Caco-2 (cell line): ENCODE data around the gene TRIO. TPM values are rescaled to one million over a fixed set of nuclear protein-coding genes. Genes with fewer than 3 reads are reported as not detected.

Experiments
- BruUV-seq: library from RNA; stranded (reverse); fragments of 400-500 nt; replicated peaks from 2 replicates; lab custom pipeline; 2021; lab: Mats Ljungman, UMichigan
- CTCF ChIA-PET: fragments of 300-600 bp; sonication (Branson Sonifier 250); formaldehyde crosslinking; loops from one replicate; lab custom pipeline; 2022; ENCODE audit warnings: antibody characterized with exemption; lab: Charles Lee
- POLR2A ChIA-PET: fragments of 300-600 bp; sonication (Branson Sonifier 250); formaldehyde crosslinking; loops from one replicate; lab custom pipeline; 2022; ENCODE audit warnings: antibody characterized with exemption; lab: Charles Lee
- DNase-seq, 2 experiments: peaks; one replicate each; pipeline versions ENCODE4 v3.0.0 to v3.0.0-alpha.2; 2020 to 2022
- H3K27me3 ChIP-seq: replicated peaks from 2 replicates; pipeline ENCODE4 v1.6.0; 2011; ENCODE audit warnings: low read length; ENCODE audit not compliant: control insufficient read depth, insufficient read depth
- H3K36me3 ChIP-seq: 2 replicates; pipeline ENCODE4 v1.5.1; 2011; ENCODE audit warnings: low read length; ENCODE audit not compliant: control insufficient read depth, insufficient read depth
- H3K4me1 ChIP-seq: fragments of 250-450 bp; sonication (Bioruptor Pico); 2 replicates; pipeline ENCODE4 v1.5.1; 2020; ENCODE audit warnings: mild to moderate bottlenecking
- H3K4me3 ChIP-seq: 2 replicates; pipeline ENCODE4 v1.5.1; 2011; ENCODE audit warnings: low read depth, mild to moderate bottlenecking, control low read depth, low read length
- H3K9me3 ChIP-seq: fragments of 250-450 bp; sonication (Bioruptor Pico); 2 replicates; pipeline ENCODE4 v1.5.1; 2020; ENCODE audit warnings: mild to moderate bottlenecking, moderate library complexity
- H3K27ac Mint-ChIP-seq: one replicate; pipeline ENCODE4 v1.8.0; 2022; ENCODE audit warnings: mixed read lengths; ENCODE audit not compliant: unreplicated experiment
- H3K27me3 Mint-ChIP-seq: one replicate; pipeline ENCODE4 v1.8.0; 2022; ENCODE audit warnings: mixed read lengths; ENCODE audit not compliant: insufficient read depth, unreplicated experiment
- H3K36me3 Mint-ChIP-seq: one replicate; pipeline ENCODE4 v1.8.0; 2022; ENCODE audit warnings: mild to moderate bottlenecking, mixed read lengths; ENCODE audit not compliant: insufficient read depth, unreplicated experiment
- H3K4me1 Mint-ChIP-seq: one replicate; pipeline ENCODE4 v1.8.0; 2022; ENCODE audit warnings: low read depth, mixed read lengths; ENCODE audit not compliant: unreplicated experiment
- H3K4me3 Mint-ChIP-seq: one replicate; pipeline ENCODE4 v1.8.0; 2022; ENCODE audit warnings: mild to moderate bottlenecking, moderate library complexity, mixed read lengths; ENCODE audit not compliant: unreplicated experiment
- H3K9me3 Mint-ChIP-seq: one replicate; pipeline ENCODE4 v1.8.0; 2022; ENCODE audit warnings: mixed read lengths; ENCODE audit not compliant: unreplicated experiment
- intact Hi-C: fragments of 100-400 bp; cut with micrococcal nuclease; formaldehyde crosslinking; loops from one replicate; pipeline ENCODE4 v1.10.0; 2022; ENCODE audit not compliant: unreplicated experiment
- total RNA-seq: library from RNA; stranded (reverse); gene quantifications from 2 replicates; pipeline ENCODE4 v1.2.3, GENCODE V29; 2022
- TF ChIP-seq, protein P1 (sequence below), 2 experiments: fragments of 200-600 bp in 1 of 2; IDR thresholded peaks; 1 replicate in 1 of 2; 2 replicates in 1 of 2; pipeline versions ENCODE4 v1.5.1 to v1.8.0; 2011 to 2022; ENCODE audit warnings: antibody characterized with exemption in 1 of 2, control low read depth in 1 of 2, inconsistent platforms in 1 of 2, low read depth in 1 of 2, low read length in 1 of 2, mild to moderate bottlenecking in 1 of 2, moderate library complexity in 1 of 2; ENCODE audit not compliant: insufficient read depth in 1 of 2, severe bottlenecking in 1 of 2, unreplicated experiment in 1 of 2

Gene TRIO
- total RNA-seq, 1 experiment from 2014 or later: 92.0 TPM

DNA sequence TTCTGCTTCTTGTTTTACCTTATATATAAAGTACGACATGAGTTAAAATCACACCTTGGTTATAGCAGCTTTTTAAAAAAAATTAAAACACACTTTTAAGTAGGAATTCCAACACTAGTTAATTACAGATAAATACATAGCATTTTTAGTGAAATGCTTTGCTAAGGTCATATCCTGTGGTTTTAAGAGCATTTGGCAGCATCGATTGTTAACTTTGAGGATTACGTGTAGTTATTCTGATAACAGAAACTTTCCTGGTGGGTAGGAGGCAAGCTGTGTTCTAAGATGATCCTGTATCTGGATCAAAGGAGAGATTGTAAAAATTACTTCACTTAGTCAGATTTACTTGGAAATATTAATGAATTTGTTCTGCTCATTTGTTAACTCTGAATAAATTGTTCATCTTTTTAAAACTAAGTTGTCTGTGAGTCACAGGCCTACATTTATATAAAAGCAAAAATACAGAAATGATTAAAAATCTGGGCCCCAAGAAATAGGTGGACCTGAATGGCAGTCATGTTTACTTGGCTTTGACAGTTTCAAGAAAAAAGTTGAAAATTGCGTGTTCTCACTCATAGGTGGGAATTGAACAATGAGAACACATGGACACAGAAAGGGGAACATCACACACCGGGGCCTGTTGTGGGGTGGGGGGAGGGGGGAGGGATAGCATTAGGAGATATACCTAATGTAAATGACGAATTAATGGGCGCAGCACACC, 58.3 kb downstream of the TRIO start:
- peaks cover 21% of the 10 kb centered on the region for H3K36me3 Mint-ChIP-seq
- no peaks in the 10 kb centered on the region for H3K4me1 ChIP-seq
- intact Hi-C loops: no loop called here
- no peaks in the 10 kb centered on the region for H3K9me3 Mint-ChIP-seq
- BruUV-seq: no TSS peak
- no peak overlapping the region for H3K4me3 Mint-ChIP-seq
- no peak overlapping the region for H3K4me3 ChIP-seq
- POLR2A ChIA-PET: no interaction called here
- TF ChIP-seq, protein P1, sequence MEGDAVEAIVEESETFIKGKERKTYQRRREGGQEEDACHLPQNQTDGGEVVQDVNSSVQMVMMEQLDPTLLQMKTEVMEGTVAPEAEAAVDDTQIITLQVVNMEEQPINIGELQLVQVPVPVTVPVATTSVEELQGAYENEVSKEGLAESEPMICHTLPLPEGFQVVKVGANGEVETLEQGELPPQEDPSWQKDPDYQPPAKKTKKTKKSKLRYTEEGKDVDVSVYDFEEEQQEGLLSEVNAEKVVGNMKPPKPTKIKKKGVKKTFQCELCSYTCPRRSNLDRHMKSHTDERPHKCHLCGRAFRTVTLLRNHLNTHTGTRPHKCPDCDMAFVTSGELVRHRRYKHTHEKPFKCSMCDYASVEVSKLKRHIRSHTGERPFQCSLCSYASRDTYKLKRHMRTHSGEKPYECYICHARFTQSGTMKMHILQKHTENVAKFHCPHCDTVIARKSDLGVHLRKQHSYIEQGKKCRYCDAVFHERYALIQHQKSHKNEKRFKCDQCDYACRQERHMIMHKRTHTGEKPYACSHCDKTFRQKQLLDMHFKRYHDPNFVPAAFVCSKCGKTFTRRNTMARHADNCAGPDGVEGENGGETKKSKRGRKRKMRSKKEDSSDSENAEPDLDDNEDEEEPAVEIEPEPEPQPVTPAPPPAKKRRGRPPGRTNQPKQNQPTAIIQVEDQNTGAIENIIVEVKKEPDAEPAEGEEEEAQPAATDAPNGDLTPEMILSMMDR (IDR thresholded peaks at IDR 0.05; ENCODE audit: insufficient read depth in 1 of 2, low read depth in 1 of 2, low read length in 1 of 2, severe bottlenecking in 1 of 2, unreplicated experiment in 1 of 2): no peak
- DNase-seq: no peak
- H3K27me3 Mint-ChIP-seq: no peaks in the 10 kb centered on the region
- no peaks in the 10 kb centered on the region for H3K9me3 ChIP-seq
- no peaks in the 10 kb centered on the region for H3K36me3 ChIP-seq
- H3K27ac Mint-ChIP-seq: no peak overlapping the region
- CTCF ChIA-PET: no interaction called here
- peaks cover 14% of the 10 kb centered on the region for H3K4me1 Mint-ChIP-seq
- no peaks in the 10 kb centered on the region for H3K27me3 ChIP-seq

DNA sequence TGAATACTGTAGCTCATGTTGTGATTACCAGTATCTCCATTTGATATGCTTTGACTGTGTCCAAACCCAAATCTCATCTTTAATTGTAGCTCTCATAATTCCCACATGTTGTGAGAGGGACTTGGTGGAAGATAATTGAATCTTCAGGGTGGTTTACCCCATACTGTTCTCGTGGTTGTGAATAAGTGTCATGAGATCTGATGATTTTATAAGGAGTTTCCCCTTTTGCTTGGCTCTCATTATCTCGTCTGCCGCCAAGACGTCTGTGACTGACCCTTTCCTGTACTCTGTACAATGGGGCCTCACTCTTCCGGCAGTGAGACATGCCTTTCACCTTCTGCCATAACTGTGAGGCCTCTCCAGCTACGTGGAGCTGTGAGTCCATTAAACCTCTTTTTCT, 59.3 kb downstream of the TRIO start:
- ChIA-PET CTCF (no interaction called here), POLR2A (interaction anchor here (0.6 kb wide), 1 partner anchor 149 kb away, joined by 9 read pairs; no protein-coding TSS in a partner anchor)
- H3K4me3 ChIP-seq: no peak overlapping the region
- Mint-ChIP-seq H3K4me3 (no peak overlapping the region), H3K4me1 (peaks cover 17% of the 10 kb centered on the region), H3K27me3 (no peaks in the 10 kb centered on the region), H3K27ac (no peak overlapping the region), H3K9me3 (no peaks in the 10 kb centered on the region), H3K36me3 (peaks cover 21% of the 10 kb centered on the region)
- no peak for DNase-seq
- no peaks in the 10 kb centered on the region for H3K27me3 ChIP-seq
- no TSS peak for BruUV-seq
- H3K9me3 ChIP-seq: no peaks in the 10 kb centered on the region
- intact Hi-C loops: no loop called here
- TF ChIP-seq, protein P1 (IDR thresholded peaks at IDR 0.05; ENCODE audit: insufficient read depth in 1 of 2, low read depth in 1 of 2, low read length in 1 of 2, severe bottlenecking in 1 of 2, unreplicated experiment in 1 of 2): no peak
- no peaks in the 10 kb centered on the region for H3K36me3 ChIP-seq
- peaks cover under 1% of the 10 kb centered on the region; the same call in 1 of the 2 replicates for H3K4me1 ChIP-seq

DNA sequence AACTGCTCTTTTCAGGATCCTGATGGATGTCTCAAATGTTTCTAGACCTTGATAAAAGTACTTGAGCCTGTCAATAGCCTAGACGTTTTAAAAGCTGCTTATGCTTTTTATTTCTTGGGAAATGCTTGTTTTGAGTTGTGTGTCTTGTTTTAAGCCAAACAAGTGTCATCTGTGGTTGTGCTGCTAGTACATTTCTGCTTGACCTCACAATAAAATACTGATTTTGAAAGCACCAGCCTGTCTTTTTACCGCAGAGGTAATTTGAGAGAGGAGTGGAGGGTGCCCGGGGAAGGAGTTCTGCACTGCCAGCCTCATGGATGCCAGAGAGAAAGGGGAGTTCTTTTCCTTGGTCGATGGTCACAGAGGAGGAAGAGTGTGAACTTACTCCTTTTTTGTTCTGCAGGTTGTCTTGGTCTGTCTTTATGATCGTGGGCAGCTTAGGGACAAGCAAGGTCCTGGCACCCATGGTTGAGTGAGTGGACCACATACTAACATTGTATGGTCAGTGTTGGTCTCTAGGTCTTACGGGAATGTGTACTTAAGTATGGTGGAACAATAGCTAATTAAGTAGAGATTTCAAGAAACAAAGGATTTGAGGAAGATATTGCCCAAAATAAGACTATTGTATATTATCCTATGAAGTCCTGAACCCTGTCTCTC, 61.0 kb downstream of the TRIO start:
- Histone ChIP-seq H3K9me3 (no peaks in the 10 kb centered on the region), H3K36me3 (no peaks in the 10 kb centered on the region), H3K4me3 (no peak overlapping the region), H3K27me3 (no peaks in the 10 kb centered on the region), H3K4me1 (peaks cover 17% of the 10 kb centered on the region)
- Mint-ChIP-seq H3K4me3 (no peak overlapping the region), H3K27ac (no peak overlapping the region), H3K27me3 (no peaks in the 10 kb centered on the region), H3K36me3 (peaks cover 21% of the 10 kb centered on the region), H3K4me1 (peaks cover 28% of the 10 kb centered on the region), H3K9me3 (no peaks in the 10 kb centered on the region)
- ChIA-PET CTCF (no interaction called here), POLR2A (no interaction called here)
- no peak for DNase-seq
- TF ChIP-seq, protein P1 (IDR thresholded peaks at IDR 0.05; ENCODE audit: insufficient read depth in 1 of 2, low read depth in 1 of 2, low read length in 1 of 2, severe bottlenecking in 1 of 2, unreplicated experiment in 1 of 2): no peak
- intact Hi-C loops: no loop called here
- BruUV-seq: no TSS peak
